NCI-H2171 (cell line): ENCODE results near the gene ANKRD12.
"Not testable (repeated sequence)": the region's sequence is repeated elsewhere in the genome, so short reads cannot be mapped to it uniquely, and the experiment has no call there.

ENCODE experiments used
- DNase-seq: peaks from one replicate; lab custom pipeline; 2025; lab: John Stamatoyannopoulos, UW

ANKRD12 gene

GRCh38 chr18:9233771-9234440 lies 97.3 kb downstream of the ANKRD12 start:
- no peak for DNase-seq

GRCh38 chr18:9234528-9234927 lies 97.9 kb downstream of the ANKRD12 start:
- DNase-seq = no peak

- no peak for DNase-seq
Observed at GRCh38 chr18:9237981-9238380, 101.4 kb downstream of the ANKRD12 start.

GRCh38 chr18:9239720-9240119 lies 103.1 kb downstream of the ANKRD12 start:
- no peak for DNase-seq

GRCh38 chr18:9240270-9240669 lies 103.7 kb downstream of the ANKRD12 start:
- no peak for DNase-seq

- DNase-seq = no peak
Observed at GRCh38 chr18:9243029-9243428, 106.4 kb downstream of the ANKRD12 start.

GRCh38 chr18:9244376-9244775 lies 107.8 kb downstream of the ANKRD12 start:
- no peak for DNase-seq

- DNase-seq = peak; percentile 7
Observed at GRCh38 chr18:9248661-9249060, 112.1 kb downstream of the ANKRD12 start.

GRCh38 chr18:9249254-9249653 lies 112.7 kb downstream of the ANKRD12 start:
- DNase-seq = no peak

- DNase-seq = no peak
Observed at GRCh38 chr18:9259173-9259572, 122.6 kb downstream of the ANKRD12 start.

GRCh38 chr18:9260388-9261380 lies 124.1 kb downstream of the ANKRD12 start:
- no peak for DNase-seq

GRCh38 chr18:9263264-9263663 lies 126.7 kb downstream of the ANKRD12 start:
- DNase-seq = no peak

- not testable (repeated sequence) for DNase-seq
Observed at GRCh38 chr18:9264797-9265196, 128.2 kb downstream of the ANKRD12 start.

GRCh38 chr18:9273221-9273620 lies 136.6 kb downstream of the ANKRD12 start:
- no peak for DNase-seq

- no peak for DNase-seq
Observed at GRCh38 chr18:9275890-9276289, 139.3 kb downstream of the ANKRD12 start.

GRCh38 chr18:9278028-9278427 lies 141.4 kb downstream of the ANKRD12 start:
- DNase-seq = no peak

- no peak for DNase-seq
Observed at GRCh38 chr18:9280849-9281248, 144.3 kb downstream of the ANKRD12 start.

- DNase-seq = no peak
Observed at GRCh38 chr18:9281780-9282179, 145.2 kb downstream of the ANKRD12 start.

- no peak for DNase-seq
Observed at GRCh38 chr18:9283791-9284190, 147.2 kb downstream of the ANKRD12 start.

GRCh38 chr18:9285604-9286003 lies 149.0 kb downstream of the ANKRD12 start:
- DNase-seq = no peak

- no peak for DNase-seq
Observed at GRCh38 chr18:9287036-9287435, 150.5 kb downstream of the ANKRD12 start.

GRCh38 chr18:9289698-9290097 lies 153.1 kb downstream of the ANKRD12 start:
- no peak for DNase-seq

- no peak for DNase-seq
Observed at GRCh38 chr18:9290156-9290555, 153.6 kb downstream of the ANKRD12 start.
